Prostate gland (tissue), 2 donors: ENCODE data around the gene NIPAL3.

ENCODE experiments used
- POLR2A ChIP-seq: fragments of 450-650 bp; IDR thresholded peaks from one replicate; pipeline ENCODE4 v1.6.1; 2016; ENCODE audit warnings: antibody characterized with exemption, mild to moderate bottlenecking
- POLR2AphosphoS5 ChIP-seq: sonication (generic); formaldehyde crosslinking; IDR thresholded peaks from one replicate; pipeline ENCODE4 v1.6.1; 2017; ENCODE audit warnings: antibody characterized with exemption
- TF ChIP-seq, protein P1 (sequence below), 4 experiments: fragments of 200-600 bp in 2 of 4; fragments of 450-650 bp in 2 of 4; sonication (generic) in 2 of 4; IDR thresholded peaks; 1 replicate in 3 of 4; 2 replicates in 1 of 4; pipeline ENCODE4 v1.5.1; 2016 to 2019; ENCODE audit warnings: antibody characterized with exemption in 4 of 4, mild to moderate bottlenecking in 2 of 4, moderate library complexity in 2 of 4

DNA sequence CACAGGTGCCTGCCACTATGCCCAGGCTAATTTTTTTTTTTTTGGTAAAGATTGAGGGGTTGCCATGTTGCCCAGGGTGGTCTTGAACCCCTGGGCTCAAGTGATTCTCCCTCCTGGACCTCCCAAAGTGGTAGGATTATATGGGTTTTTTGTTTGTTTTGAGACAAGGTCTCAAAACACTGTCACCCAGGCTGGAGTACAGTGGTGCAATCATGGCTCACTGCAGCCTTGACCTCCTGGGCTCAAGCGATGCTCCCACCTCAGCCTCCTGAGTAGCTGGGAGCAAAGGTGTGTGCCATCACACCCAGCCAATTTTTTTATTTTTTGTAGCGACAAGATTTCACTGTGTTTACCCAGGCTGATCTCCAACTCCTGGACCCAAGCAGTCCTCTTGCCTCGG lies 78.2 kb downstream of the NIPAL3 start:
- TF ChIP-seq, protein P1, sequence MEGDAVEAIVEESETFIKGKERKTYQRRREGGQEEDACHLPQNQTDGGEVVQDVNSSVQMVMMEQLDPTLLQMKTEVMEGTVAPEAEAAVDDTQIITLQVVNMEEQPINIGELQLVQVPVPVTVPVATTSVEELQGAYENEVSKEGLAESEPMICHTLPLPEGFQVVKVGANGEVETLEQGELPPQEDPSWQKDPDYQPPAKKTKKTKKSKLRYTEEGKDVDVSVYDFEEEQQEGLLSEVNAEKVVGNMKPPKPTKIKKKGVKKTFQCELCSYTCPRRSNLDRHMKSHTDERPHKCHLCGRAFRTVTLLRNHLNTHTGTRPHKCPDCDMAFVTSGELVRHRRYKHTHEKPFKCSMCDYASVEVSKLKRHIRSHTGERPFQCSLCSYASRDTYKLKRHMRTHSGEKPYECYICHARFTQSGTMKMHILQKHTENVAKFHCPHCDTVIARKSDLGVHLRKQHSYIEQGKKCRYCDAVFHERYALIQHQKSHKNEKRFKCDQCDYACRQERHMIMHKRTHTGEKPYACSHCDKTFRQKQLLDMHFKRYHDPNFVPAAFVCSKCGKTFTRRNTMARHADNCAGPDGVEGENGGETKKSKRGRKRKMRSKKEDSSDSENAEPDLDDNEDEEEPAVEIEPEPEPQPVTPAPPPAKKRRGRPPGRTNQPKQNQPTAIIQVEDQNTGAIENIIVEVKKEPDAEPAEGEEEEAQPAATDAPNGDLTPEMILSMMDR (IDR thresholded peaks at IDR 0.05): no peak
- no peak for TF ChIP-seq POLR2AphosphoS5
- TF ChIP-seq POLR2A: no peak
